ENCODE results near the gene MRPL4. TPM values are rescaled to one million over a fixed set of nuclear protein-coding genes. Genes with fewer than 3 reads are reported as not detected.

Gene MRPL4
- total and polyA plus RNA-seq, 10 of the 15 experiments (the other 5 are each of a cell fraction or from before 2014, with no cell fraction given): 0.79 to 221 (median 112) TPM

- 22% methylated on average over 8 of the region's 8 CpGs for WGBS (ENCODE audit: insufficient coverage, insufficient replicate concordance, low lambda C conversion rate, missing lambda C conversion rate)
- Histone ChIP-seq H3K79me2 (ENCODE audit: control insufficient read depth, insufficient read depth, low read length) (peaks cover 1% of the 10 kb centered on the region; the same call in 1 of the 2 replicates), H3K4me3 (no peak overlapping the region), H3K27ac (ENCODE audit: control insufficient read depth, insufficient read depth) (peak overlapping the region; percentile 27; the same call in 1 of the 2 replicates), H2AFZ (ENCODE audit: control insufficient read depth, low read depth, low read length) (no peak overlapping the region), H4K20me1 (ENCODE audit: control insufficient read depth, insufficient read depth) (no peaks in the 10 kb centered on the region), H3K36me3 (ENCODE audit: control insufficient read depth in 2 of 2, insufficient read depth in 2 of 2, low read length in 1 of 2) (peaks cover 17 to 21% of the 10 kb centered on the region in 2 experiments; a peak in 3 of 4 replicates), H3K4me1 (ENCODE audit: control insufficient read depth, insufficient read depth, low read length) (peaks cover 11% of the 10 kb centered on the region), H3K9ac (ENCODE audit: control insufficient read depth, insufficient read depth, low read length) (no peak overlapping the region), H3K9me3 (replicated peaks; ENCODE audit: control insufficient read depth, insufficient read depth, low read length) (no peaks in the 10 kb centered on the region; the same call in 2 of the 3 replicates), H3K4me2 (ENCODE audit: control insufficient read depth, insufficient read depth) (0 out of 2 replicates have a peak overlapping the region, but pooled peaks have one; percentile 2), H3K27me3 (replicated peaks in 1 of 2; ENCODE audit: control insufficient read depth in 2 of 2, insufficient read depth in 2 of 2, low read length in 1 of 2) (no peaks in the 10 kb centered on the region)
- FAIRE-seq (no peak), DNase-seq (ENCODE audit: low read depth, low spot score) (no peak), ATAC-seq (peak; percentile 19)
- intact Hi-C loops (cut with micrococcal nuclease; ENCODE audit: unreplicated experiment): no loop called here
- in situ Hi-C loops (cut with MboI): no loop called here
- ChIA-PET SMC1A (ENCODE audit: uncharacterized antibody, unreplicated experiment) (interaction anchor here (0.7 to 5.6 kb wide), 8 partner anchors 9 to 141 kb away, joined by 3 to 83 read pairs (median 4); partner anchors contain the start of genes ICAM1, MRPL4 and RAVER1), RAD21 (ENCODE audit: unreplicated experiment) (interaction anchor here (0.8 to 7.2 kb wide), 12 partner anchors 10 to 158 kb away, joined by 3 to 107 read pairs (median 4); partner anchors contain the start of genes DNMT1, ICAM1, ICAM5 and TYK2), POLR2A (interaction anchor here (0.5 to 3.8 kb wide), 8 partner anchors 12 to 1283 kb away, joined by 3 to 32 read pairs (median 4); partner anchors contain the start of genes ICAM1 and ICAM5), CTCF (interaction anchor here (0.6 to 5.2 kb wide), 19 partner anchors 10 to 328 kb away, joined by 3 to 186 read pairs (median 7); partner anchors contain the start of genes DNMT1, ICAM1, ICAM4 and ICAM5)
- TF ChIP-seq IKZF1 (conservative IDR thresholded peaks at IDR 0.05) (peak; percentile 66), JUNB (IDR thresholded peaks at IDR 0.05) (0 out of 2 replicates have a peak, but pooled peaks have one; percentile 7), RUNX3 (IDR thresholded peaks at IDR 0.05; ENCODE audit: low read length) (peak; percentile 20; the same call in 1 of the 2 replicates), ZNF274 (IDR thresholded peaks at IDR 0.05; ENCODE audit: insufficient read depth, insufficient read length) (no peak), IRF4 (IDR thresholded peaks at IDR 0.05; ENCODE audit: low read depth, low read length) (no peak), POLR2A (IDR thresholded peaks at IDR 0.05; ENCODE audit: low read depth, low read length) (peak; percentile 52; the same call in 1 of the 2 replicates), EGR1 (IDR thresholded peaks at IDR 0.05; ENCODE audit: borderline replicate concordance in 1 of 2, low read depth in 2 of 2, low read length in 2 of 2) (peak in 1 of 2 experiments; percentile 82; a peak in 1 of 3 replicates), EED (IDR thresholded peaks at IDR 0.05; ENCODE audit: low read depth) (peak; percentile 50; the same call in 1 of the 2 replicates), DPF2 (IDR thresholded peaks at IDR 0.05) (0 out of 2 replicates have a peak, but pooled peaks have one; percentile 15)
- BruUV-seq (replicated peaks): no TSS peak
Observed at GRCh38 chr19:10260141-10260584, 8.1 kb downstream of the MRPL4 start.

Data from GM12878 (cell line).